ENCODE measurements around the gene PDE4B.

DNA sequence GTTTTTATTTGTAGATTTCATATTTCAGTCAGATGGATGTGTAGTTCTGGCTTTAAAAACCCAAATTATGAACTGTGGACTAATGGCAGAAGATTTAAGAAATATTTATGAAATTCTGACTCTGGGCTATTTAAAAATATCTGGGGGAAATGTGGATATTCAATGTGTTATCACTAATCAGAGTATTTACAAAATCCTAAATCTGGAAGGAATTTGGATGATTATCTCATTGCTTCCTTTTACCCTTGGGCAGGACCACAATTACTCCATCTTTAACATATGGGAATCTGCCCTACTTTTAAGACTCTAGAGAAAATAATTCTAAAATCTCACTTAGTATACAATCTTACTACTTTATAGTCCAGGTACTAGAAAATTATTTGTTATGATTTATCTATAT is 203.2 kb downstream of the PDE4B start:
- TF ChIP-seq POLR2A (IDR thresholded peaks at IDR 0.05) (no peak), EP300 (IDR thresholded peaks at IDR 0.05) (no peak), POLR2AphosphoS5 (IDR thresholded peaks at IDR 0.05) (no peak)
- TF ChIP-seq, protein P1, sequence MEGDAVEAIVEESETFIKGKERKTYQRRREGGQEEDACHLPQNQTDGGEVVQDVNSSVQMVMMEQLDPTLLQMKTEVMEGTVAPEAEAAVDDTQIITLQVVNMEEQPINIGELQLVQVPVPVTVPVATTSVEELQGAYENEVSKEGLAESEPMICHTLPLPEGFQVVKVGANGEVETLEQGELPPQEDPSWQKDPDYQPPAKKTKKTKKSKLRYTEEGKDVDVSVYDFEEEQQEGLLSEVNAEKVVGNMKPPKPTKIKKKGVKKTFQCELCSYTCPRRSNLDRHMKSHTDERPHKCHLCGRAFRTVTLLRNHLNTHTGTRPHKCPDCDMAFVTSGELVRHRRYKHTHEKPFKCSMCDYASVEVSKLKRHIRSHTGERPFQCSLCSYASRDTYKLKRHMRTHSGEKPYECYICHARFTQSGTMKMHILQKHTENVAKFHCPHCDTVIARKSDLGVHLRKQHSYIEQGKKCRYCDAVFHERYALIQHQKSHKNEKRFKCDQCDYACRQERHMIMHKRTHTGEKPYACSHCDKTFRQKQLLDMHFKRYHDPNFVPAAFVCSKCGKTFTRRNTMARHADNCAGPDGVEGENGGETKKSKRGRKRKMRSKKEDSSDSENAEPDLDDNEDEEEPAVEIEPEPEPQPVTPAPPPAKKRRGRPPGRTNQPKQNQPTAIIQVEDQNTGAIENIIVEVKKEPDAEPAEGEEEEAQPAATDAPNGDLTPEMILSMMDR (IDR thresholded peaks at IDR 0.05) = no peak

Data from sigmoid colon (tissue), 4 donors.